DMS53 treated with DMSO at 0.1 percent for 48 hours (cell line): ENCODE measurements around the gene SMOC1.
A peak's percentile ranks its signal among the peaks of the same experiment; 100 is the strongest.

Source experiments
- DNase-seq: peaks from one replicate; lab custom pipeline; 2025; ENCODE audit not compliant: unreplicated experiment; lab: John Stamatoyannopoulos, UW

The SMOC1 gene

GRCh38 chr14:69941768-69942742 is 62.8 kb downstream of the SMOC1 start:
- peak; percentile 2 for DNase-seq

GRCh38 chr14:69943084-69943780 is 64.0 kb downstream of the SMOC1 start:
- no peak for DNase-seq

GRCh38 chr14:69945347-69945746 is 66.1 kb downstream of the SMOC1 start:
- no peak for DNase-seq

DNA sequence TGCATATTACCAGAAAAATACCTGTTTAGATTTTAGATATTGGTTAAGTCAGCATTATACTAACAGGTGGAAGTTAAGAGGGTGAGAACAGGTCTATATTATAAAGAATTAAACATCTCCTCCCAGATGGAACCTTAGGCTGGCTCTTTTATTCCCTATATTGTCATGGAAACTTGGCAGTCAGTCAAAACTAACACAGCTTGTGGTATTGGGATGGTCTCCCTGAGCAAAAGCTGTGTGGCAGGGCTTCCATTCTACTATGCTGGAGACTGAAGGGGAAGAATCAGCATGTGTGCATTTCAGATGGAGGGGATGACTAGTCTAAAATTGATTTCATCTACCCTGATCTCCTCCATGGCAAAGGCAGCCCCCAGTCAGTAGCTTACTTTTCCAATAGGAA is 66.7 kb downstream of the SMOC1 start:
- peak; percentile 32 for DNase-seq

GRCh38 chr14:69948351-69948750 is 69.1 kb downstream of the SMOC1 start:
- no peak for DNase-seq

DNA sequence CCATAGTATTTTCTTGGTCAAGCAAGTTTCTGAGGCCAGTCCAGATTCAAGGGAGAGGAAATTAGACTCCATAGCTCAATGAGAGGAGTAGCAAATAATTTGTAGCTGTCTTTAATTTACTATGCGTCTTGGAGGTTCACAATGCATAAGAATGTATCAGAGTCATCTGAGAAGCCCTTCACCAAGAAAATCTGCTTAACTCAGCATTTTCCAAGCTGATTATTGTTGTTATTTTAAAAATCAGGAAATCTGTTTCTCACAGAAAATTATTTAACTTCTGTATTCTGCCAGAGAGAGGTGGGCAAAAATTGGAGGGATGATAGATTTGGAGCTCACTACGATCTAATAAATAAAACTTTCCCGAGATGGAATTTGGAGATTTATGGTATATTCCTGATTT is 72.0 kb downstream of the SMOC1 start:
- DNase-seq, result no peak

DNA sequence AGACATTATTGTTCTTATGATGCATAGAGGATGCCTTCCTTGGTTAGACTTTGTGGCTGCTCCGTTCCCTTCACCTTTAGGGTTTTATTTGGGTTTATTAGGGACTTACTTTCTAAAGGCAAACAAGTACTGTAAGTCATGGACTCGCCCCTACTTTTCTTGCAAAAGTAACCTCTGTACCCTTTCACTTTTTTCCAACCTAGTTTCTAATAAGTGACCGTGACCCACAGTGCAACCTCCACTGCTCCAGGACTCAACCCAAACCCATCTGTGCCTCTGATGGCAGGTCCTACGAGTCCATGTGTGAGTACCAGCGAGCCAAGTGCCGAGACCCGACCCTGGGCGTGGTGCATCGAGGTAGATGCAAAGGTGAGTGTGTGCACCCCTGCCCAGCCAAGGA is 72.7 kb downstream of the SMOC1 start:
- no peak for DNase-seq

- DNase-seq, result no peak
These were observed 74.2 kb downstream of the SMOC1 start for GRCh38 chr14:69953266-69953915.

DNA sequence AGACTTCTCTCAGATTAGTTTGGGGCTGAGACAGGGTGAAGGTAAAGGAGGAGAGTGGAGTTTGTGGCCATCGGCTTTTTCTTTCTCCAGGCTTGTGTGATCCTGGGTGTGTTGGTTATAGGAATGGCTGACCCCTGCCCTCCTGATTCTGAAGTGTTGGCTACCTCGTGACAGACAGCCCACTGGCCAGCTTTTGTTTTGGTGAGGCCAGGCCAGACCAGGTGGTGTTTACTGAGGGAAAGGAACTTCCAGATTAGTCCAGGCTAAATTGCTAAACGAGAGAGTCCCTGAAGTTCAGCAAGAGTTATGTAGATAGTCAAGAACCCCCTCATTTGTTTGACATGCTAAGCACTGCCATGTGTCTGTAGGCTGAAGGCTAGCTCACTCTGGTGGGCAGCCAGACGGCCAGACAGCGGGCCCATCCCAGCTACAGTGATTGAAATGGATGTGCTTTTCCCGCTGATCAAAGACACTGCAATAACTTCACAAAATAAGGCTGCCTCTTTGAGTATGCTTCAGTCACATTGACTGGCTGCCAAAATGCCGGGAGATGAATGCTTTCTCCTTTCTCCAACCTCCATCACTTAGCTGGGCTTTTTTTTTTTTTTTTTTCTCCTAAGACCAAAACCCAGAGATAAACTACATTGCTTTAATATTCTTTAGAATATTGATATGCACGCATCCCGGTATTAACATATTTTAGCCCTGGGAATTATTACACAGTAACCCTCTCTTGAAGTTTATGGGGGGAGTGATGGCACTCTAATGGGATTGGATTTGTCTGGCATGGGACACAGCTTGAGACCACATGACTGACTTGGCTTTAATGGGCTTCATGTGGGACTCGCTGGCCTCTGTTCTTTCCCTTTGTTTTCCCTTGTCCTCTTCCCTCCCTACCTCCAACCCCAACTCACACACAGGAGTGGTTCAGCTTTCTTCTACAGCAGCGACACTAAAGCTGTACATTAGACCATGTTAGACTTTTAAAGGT is 76.9 kb downstream of the SMOC1 start:
- DNase-seq, result no peak

DNA sequence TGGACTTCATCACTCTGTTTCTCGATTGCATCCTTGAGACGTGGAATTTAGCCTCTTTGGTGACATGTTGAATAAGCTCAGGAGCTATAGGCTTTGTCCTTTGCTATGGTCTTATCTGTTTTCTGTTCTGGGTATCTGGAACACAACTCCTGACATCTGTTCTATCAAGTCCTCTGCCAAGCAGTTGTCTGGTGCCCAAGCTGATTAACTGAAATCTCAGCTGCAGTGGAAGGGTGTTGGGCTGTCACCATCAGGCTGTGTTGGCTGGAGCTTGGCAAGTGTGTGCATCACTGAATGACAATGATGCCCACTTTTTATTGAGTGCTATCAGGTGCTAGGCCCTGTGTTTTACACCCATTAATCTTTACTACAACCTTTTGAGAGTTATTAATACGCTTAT is 77.8 kb downstream of the SMOC1 start:
- no peak for DNase-seq

DNA sequence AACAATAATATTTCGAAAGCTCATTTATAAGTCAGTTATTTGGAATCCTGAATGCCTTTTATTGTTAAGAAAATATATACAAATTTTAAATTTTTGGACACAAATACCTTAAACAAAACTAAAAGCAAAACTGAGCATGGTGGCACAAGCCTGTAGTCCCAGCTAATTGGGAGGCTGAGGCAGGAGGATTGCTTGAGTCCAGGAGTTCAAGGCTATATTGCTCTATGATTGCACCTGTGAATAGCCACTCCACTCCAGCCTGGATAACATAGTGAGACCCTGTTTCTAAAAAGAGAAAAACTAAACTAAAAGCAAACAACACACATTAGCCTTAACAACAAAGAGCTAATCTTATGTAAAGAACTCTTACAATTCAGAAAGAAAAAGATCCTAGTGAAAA is 78.8 kb downstream of the SMOC1 start:
- no peak for DNase-seq

GRCh38 chr14:69959136-69959535 is 79.9 kb downstream of the SMOC1 start:
- no peak for DNase-seq

DNA sequence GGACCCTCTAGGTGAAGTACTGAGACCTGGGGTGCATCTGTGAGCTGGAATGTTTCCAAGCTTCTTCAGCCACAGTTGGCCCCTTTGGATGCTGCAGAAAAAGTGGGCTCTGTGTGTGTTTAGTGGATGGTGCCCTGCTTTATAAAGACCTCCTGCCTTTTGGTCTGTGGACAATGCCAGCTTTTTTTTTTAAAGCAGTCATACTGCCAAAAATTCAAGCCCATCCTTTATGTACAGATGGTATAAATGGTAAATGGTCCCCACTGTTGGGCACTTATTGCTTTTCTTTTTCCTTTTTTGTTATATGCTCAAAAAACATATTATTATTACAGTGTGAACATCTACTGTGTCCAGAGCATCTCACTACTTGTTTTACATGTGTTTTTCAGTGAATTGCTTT is 81.1 kb downstream of the SMOC1 start:
- DNase-seq, result no peak

DNA sequence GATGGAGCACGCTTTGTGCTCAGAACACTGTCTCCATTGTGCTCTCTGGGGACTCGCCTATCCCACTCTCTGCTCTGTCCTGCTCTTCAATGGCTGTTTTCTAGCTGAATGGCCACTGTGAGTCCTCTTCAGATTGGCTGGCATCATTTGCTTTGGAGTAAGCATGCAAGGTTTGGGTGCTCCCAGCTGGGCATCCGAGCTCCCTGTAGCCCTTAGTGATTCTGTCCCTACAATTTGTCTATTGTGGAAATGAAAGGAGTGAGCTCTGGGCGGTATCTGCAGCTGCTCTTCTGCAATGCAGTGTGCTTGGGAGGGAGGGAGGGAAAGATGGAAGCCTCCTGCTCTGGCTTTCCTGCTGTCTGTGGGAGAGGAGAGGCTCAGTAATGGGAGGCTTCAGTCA is 84.8 kb downstream of the SMOC1 start:
- DNase-seq, result no peak

GRCh38 chr14:69964841-69965240 is 85.6 kb downstream of the SMOC1 start:
- DNase-seq, result no peak

DNA sequence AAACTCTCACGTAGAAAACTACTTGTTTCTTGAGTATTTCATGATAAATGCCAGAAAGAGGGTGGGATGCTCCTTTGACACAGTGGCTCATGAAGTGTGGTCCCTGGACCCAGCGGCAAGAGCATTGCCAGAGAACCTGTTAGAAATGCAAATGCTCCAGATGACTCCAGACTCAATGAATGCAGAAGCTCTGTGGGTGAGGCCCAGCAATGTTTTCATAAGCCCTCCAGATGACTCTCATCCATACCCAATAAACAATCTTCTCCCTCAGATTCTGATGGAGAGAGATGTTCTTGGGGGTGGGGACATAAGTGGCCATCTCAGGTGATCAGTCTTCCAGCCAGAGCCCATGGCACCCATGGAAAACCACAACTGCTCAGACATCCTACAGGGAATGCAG is 88.9 kb downstream of the SMOC1 start:
- no peak for DNase-seq

GRCh38 chr14:69968681-69969080 is 89.5 kb downstream of the SMOC1 start:
- DNase-seq, result no peak

- no peak for DNase-seq
These were observed 93.5 kb downstream of the SMOC1 start for GRCh38 chr14:69972755-69973154.

- no peak for DNase-seq
These were observed 94.6 kb downstream of the SMOC1 start for GRCh38 chr14:69973846-69974245.

DNA sequence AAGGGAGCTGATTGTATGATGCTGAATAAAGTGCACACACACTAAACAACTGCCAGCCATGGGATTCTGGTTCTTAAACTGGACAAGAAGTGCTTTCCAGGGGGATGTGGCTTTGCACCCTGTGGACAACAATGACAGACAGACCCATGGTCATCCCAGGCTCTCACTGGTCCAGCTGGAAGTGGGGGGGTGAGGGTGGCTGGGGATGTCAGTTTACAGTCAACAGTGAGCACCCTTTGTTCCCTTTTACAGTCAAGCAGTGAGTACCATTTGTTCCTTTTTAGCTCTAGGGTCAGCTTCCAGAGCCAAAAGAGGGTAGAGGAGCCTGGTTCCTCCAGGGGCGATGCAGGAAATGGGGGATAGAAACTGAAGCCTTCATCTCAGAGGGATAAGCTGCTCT is 100.7 kb downstream of the SMOC1 start:
- DNase-seq, result no peak
